ENCODE results near the gene STAT6.

The STAT6 gene

DNA sequence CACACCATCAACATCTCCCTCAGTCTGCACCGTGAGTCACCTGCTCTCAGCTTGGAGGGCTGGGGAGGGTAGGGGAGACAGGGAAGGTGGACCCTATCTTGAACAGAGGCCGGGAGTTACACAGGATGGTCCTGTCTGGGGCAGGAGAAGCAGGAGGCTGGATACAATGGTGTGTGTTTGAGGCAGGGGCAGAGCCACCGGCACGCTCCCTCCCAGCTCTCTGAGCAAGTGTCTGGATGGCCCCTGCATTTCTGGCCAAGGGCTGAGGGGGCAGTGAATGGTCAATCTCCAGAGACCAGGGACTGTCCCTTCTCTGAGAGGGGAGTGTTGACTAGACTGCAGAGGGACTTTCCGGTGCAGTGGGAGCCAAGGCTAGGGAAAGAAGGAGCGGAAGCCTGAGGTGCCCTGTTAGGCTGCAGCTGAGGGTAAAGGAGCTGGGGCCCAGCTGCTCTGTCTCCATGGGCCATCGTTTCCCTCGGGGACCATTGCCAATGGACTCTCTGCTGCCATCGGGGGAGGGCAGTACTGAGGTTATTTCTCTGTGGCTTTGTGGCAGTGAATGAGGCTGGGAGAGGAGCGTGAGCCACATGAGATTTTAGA lies 34.4 kb upstream of the STAT6 start:
- DNase-seq: no peak

DNA sequence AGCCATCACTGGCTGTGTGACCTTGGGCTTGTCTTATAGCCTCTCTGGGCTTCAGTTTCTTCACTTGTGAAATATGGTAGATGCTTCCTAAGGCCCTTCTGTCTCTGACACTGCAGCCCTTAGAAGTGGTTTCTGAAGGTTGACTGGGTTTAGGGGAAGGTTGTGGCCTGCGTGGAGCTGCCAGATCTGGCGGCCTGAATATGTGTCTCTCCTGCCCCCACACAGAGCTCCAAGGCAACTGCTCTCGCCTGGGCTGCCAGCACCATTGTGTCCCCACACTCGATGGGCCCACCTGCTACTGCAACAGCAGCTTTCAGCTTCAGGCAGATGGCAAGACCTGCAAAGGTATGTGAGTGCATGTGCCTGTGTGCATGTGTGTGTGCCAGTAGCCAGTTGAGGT lies 32.3 kb upstream of the STAT6 start:
- DNase-seq: no peak

DNA sequence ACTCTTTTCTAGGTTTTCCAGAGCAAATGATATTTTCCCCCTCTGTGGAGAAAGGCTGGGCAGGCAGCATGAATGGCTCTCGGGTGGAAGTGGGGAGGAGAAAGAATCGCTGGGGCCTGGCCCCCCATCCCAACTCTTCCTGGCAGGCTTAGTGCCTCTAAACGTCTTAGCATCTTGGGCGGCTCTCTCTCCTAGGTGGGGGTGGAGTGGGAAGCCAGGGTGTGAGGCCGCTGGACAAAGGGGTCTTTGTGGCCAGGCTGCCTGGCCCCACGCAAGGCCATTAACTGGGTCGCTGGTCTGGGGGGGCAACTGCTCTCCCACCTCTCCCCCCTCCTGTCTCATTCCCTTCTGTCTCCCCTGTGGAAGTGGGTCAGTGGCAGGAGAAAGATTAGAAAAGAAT lies 31.6 kb upstream of the STAT6 start:
- no peak for DNase-seq

DNA sequence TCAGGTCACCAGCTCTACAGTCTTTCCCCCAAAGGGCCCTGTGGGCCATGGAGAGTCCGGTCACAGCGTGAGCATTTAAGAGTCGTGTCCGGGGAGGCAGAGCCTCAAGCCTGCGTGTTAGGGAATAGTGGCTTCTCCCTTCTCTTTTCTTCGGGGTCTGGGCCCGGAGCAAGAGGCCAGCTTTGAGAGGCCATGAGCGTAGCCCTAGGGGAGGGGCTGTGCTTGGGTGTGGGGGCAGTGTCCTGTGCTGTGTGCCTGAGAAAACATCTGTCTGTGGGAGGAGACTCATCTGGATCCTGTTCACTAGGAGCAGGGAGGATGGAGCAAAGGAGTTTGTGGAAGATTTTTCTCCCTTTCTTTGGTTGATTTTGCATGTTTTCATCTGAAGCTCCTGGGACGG lies 31.0 kb upstream of the STAT6 start:
- no peak for DNase-seq

DNA sequence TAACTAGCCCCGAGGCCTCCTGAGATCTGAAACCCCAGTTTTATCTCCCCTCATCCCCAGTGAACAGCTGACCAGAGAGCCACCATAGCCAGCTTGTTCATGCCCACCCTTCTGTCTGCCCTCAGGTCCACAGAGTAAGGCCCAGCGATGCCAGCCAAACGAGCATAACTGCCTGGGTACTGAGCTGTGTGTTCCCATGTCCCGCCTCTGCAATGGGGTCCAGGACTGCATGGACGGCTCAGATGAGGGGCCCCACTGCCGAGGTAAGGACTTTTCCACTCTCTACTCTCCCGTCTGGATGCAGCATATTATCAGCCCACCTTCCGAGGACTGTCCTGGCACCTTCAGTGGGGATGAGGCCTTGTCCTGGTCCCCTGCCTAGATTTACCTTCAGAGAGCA lies 30.1 kb upstream of the STAT6 start:
- no peak for DNase-seq

DNA sequence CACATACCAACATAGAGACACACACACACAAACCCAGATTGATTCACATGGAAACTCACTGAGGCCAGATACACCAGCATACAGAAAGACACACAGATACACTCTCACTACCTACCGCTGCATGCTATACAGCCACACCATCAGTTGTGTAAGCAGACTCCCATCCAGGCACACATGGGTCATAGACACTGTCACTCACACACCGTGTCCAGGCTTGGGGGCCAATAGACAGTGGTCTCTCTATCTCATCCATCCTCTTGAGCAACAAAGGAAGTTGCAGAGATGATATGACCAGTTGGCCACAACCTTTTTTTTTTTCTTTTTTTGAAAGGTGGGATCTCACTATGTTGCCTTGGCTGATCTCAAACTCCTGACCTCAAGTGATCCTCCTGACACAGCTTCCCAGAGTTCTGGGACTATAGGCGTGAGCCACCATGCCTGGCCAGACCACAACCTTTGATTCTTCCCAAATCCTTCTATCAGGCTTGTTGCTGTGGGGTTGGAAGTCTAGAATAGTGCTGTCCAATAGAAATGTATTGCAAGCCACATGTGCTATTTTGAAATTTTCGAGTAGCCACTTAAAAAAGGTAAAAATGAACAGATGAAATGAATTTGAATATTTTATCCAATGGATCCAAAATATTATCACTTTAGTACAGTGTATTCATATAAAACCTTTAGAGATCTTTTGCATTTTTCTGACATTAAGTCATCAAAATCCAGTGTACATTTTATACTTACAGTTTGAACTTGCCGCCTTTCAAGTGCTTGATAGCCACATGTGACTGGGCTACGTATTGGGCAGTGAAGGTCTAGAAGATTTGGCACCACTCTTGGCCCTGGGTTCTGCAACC lies 28.9 kb upstream of the STAT6 start:
- no peak for DNase-seq

DNA sequence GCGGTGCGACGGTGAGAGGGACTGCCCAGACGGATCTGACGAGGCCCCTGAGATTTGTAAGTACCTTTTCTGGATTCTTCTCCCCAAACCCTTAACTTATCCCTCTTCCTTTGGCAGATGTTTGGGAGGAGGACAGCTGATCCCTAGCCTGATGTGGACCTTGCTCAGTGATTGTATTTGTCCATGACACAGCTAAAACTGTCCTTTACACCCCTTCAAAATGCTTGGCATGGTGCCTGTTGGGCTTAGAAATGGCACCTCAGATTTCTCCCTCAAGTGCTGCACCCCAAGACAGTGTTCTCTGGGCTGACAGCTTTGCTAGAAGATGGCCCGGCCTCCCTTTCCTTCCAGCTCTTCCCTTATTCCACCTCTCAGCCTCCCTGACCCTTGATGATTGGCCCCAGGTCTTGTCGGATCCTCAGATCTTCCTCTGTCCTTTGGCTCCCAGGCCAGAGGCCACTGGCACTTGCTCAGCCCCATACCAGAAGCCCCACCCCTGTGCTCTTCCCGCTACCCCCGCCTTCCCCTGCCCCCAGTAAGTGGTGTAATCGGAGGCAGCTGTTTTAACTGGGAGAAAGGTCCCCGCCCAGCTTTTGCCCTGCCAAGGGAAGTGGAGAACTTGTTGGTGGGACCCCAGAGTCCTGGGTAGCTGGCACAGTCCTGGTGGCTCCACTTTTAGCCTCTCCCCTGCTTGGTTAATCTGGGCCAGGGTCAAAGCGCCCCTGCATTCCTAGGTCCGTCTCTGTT lies 27.5 kb upstream of the STAT6 start:
- DNase-seq: no peak

DNA sequence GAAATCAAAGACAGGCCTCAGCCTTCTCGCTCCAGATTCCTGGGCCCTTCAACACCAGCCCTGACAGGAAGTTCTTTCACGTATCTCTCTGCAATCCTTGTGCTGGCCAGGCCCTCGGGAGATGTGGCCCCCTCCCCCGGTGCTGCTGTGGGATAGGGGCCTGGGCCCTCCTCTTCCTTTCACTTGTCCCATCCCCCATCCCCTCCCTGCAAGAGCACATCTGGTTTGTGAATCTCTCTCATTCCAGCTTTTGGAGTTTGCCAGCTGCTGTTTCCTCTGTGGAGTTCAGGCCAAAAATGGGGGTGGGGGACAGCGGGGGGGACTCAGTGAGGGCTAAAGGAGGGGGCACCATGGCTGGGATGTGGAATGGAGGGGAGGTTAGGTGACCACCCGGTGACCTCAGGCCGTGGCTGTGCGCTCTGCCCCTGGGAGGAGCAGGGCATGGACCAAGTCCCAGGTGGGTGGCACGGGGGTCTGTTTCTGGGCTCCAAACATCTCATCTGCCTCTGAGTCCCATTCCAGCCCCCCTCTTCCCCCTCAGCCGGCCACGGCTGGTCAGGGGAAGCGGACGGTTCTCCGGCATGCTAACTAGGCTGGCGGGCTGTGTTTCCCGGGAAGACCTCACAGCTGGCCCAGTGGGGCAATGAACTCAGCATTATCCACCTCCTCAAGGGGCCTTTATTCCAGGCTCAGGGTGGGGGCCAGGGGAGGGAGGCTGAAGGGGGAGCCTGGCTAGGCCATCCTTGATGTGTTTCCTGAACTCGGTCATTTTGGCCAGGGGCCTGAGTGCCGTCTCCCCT lies 24.6 kb upstream of the STAT6 start:
- DNase-seq: no peak

DNA sequence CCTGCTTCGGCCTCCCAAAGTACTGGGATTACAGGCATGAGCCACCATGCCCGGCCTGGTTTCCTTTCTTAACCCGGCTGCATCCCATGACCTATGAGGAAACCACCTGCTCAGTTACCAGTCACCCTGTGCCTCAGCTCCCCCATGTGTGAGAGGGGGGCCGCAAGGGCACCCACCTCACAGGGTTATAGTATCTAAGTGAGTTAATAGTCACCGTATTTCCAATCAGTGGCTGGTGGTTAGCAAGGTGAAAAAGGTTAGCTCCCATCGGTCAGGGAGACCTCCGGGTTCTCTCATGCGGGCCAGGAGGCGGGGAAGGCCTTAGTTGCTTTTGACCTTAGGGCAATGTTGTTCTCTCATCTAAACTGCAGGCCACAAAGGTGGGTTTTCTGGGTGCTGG lies 23.8 kb upstream of the STAT6 start:
- DNase-seq: no peak

DNA sequence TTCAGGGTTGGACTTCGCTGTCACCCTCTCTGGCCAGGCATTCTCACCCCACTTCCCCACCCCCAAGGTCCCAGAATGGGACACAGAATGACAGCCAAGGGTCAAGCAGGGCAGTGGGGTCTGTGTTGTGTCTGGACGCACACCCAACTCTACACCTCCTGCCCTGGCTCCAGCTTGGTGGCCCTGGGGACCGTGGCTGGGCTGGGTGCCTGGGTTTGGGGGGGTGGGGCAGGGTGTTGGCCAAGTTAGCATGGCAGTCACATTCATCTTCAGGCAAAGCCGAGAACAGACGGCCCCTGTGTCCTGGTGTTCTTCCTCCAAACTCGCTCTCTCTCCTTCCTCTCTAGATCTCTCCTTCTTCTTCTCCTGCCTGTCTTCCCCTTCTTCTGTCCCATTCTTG lies 22.8 kb upstream of the STAT6 start:
- no peak for DNase-seq

DNA sequence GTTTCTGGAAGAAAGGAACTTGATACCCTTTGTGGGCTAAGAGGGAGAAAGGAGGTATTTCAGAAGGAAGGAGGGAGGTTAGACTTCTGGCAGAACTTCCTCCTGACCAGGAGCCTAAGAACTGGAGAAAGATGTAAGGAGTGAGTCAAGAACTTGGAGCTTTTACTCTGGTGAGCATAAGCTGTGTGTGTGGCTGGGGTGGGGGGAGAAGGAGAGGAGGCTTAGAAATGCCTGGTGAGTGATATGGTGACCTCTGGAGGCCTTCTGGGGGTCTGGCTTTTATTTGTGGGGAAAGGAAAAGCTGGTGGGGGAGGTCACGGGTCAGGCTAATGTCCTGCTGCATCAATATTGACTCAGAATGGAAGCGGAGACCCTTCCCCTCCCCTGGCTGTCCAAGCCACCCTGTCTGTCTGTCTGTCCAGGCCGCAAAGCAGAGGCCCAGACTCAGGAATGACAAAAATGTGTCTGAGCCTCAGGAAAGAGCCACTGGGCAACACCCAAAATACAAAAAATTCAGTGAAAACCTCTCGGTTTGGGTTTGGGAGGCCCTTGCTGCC lies 21.9 kb upstream of the STAT6 start:
- DNase-seq: no peak

DNA sequence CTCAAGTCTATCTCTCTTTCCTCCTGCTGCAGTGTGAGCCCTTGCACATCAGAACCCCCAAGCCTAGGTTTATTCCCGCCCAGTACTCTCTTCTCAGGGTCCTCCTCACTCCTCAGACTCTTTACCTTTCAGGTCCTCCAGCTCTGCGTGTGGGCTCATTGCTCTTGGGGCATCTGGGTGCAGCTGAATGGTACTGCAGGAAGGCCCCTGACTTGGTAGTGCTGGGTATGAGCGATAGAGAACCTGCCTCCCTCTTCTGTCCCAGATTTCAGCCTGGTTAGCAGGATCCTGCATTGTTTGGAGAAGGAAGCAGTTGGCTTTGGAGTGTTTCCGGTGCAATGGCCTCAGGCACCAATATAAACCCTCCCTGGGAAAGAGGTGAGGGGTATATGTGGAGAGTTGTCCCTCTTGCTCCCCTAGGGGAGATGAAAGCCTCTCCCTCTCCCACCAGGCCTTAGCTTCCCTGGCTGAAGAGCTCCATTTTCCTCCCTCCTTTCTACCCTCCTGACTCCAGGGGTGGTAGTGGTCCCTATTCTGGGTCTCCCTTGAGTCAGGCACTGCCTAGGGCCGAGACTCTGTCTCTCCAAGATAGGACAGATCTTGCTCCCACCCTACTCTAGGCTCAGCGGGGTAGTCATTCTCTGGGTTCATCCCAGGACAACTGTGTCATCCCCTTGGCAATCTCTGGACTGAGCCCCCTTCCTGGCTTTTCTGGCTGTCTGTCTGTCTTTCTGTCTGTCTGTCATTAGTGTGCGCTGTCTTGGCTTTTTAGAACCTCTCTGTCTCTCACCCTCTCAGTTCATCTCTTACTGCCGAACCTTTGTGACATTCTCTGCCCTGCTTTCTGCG lies 21.0 kb upstream of the STAT6 start:
- DNase-seq: no peak

DNA sequence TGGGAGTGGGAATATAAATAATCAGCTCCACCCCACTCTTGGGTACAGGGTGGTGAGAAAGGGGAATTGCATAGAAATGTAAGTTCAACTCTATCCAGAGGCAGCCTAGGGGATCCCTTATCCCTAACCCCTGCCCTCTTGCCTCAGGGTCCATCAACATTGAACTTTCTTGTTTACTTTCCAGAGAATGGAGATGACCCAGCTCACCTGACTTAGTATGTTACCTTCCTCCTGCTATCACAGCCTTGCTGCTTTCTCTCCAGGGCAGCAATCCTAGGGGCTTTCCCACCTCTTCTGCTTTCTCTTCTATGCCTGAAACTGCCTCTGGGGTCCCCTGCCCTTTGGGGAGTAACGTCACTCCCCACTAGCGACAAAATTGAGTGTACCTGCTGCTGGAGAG lies 19.8 kb upstream of the STAT6 start:
- no peak for DNase-seq

DNA sequence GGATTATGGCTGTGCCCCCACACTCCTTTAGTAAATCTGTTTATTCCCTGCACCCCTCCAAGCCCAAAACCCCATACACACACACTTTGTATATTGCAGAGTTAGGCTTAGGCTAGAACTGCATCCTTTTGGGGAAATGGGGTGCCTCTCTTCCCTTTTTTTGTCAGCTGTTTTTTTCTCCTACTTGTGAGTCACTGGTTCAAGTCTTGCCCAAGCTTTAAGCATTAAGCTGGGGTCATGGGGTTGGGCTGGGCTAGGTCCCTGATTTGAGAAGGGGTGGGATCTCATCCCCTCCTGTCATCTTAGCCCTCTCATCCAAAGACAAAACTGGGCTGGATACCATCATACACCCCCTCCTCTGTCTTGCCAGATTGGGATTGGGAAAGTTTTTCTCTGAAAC lies 18.7 kb upstream of the STAT6 start:
- DNase-seq: no peak

DNA sequence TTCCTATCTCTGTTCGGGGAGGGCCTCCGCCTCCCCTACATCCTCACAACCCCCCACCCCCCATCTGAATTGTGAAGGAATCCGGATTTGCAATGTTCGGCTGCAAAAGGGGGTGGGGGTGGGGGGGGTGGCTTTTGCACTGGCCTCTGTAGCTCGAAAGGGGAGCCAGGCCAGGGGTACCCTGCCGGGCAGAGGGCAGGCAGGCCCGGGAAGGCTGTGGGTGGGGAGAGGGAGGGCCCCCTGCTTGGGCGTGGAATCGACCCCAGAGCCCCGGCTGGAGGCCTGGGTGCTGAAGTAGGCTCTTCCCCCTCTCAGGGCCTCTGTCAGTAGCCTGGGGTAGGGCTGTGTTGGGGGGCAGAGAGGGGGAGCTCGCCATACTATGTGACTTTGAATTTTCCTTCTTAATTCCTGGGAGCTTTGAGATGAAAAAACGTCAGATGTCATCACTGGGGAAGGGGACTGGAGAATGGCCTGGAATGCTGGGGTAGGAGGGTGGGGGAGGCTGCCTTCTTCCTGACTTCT lies 18.2 kb upstream of the STAT6 start:
- no peak for DNase-seq

DNA sequence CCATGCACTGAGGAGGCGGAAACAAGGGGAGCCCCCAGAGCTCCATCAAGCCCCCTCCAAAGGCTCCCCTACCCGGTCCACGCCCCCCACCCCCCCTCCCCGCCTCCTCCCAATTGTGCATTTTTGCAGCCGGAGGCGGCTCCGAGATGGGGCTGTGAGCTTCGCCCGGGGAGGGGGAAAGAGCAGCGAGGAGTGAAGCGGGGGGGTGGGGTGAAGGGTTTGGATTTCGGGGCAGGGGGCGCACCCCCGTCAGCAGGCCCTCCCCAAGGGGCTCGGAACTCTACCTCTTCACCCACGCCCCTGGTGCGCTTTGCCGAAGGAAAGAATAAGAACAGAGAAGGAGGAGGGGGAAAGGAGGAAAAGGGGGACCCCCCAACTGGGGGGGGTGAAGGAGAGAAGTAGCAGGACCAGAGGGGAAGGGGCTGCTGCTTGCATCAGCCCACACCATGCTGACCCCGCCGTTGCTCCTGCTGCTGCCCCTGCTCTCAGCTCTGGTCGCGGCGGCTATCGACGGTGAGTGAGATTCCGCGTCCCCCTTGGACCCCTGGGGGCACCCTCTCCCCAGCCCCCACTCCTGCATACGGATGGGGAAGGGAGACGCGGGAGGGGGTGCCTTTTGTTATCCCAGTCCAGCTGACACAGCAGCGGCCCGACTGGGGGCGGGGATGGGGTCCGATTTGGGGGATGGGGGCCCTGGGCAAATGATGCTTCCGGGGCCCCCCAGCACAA lies 17.5 kb upstream of the STAT6 start:
- DNase-seq: no peak

DNA sequence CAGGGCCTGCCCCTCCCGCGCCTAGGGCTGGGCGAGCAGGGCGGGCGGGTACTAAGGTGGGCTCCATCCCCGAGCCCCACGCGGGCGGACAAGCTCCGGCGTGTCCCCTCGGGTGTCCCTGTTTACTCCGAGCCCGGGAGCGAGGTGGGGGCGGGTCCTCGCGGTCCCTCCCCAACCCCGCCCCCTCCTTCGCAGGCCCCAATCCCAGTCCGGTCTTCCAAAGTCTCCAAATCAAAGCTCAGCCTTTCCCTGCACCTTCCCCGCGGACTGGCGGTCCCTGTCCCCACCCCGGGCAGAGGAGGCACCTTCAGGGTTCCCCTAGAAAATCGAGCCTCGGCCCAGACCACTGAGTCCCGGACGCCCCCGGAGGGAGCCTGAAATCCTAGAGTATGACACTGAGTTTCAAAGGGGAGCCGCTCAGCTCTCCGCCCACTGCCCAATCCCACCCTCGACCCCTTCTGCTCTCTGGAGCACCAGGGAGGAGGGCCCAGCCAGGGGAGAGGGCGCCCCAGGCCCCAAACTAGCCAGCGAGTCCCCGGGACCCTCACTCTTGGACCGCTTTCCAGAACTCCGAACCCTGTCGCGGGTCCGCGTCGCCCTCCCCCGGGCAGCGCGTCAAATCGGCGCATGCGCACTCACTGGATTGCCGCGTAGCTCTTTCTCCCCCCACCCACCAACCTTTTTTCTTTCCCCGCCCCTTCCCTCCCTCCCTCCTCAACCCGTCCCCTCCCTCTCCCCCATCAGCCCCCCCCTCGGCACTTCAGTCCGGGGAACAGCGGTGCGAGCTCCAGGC lies 16.8 kb upstream of the STAT6 start, which contains the start of gene LRP1:
Gene LRP1, plus strand, starts transcription at position 758 of the 793 bp plus-strand sequence. CDS start 482 bp downstream, outside the sequence.
- peak; percentile 96 for DNase-seq

DNA sequence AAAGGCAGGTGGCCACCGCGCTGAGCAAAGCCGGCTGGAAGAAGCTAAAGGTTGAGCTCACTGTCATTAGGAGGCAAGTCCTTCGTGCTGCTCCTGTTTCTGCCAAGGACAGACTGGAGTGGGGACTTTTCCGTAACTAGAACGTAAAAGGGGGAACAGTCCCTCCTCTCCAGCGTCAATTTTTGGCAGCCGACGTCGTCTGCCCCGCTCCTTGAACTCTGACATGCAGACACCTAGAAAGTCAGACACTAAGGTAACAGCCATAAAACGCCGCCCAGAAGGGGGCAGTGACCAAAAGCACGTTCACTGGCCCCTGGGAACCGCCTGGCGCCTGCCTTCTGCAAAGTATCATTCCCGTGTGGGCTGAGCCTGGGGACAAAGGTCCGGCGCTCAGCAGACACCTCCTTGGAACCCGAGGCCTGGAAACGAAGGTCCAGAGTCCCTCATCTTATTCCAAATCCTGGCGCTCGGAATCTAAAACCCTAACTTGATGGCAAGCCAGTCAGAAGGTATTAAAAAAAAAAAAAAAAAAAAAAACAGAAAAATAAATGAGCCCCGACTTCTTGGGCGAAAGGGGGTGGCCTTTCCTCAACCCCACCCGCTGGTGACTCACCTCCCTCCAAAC lies 16.1 kb upstream of the STAT6 start:
- DNase-seq: peak; percentile 74

DNA sequence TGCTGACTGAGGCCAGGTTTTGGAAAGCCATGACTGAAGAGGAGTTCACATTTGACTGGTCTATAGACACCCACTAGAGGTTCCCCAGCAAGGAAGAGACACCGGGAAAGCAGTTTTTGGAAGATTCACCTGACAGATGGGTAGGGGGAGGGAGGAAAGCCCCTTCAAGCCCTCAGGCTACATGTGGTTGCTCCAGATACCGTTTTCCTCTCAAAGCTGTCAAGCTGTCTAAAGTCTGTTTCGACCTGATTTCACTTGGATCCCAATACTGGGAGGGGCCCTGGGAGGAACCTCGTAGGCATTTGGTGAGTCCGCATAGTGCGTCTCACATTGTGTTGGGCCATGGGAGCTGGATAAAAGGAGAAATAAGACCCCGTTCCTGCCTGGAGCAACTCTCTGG lies 15.4 kb upstream of the STAT6 start:
- DNase-seq: no peak
